PC-9 (cell line): Measurements from ENCODE around the gene FBXO44. TPM values are rescaled to one million over a fixed set of nuclear protein-coding genes. Genes with fewer than 3 reads are reported as not detected.

Experiments
- BruUV-seq: library from RNA; stranded (reverse); fragments of 400-500 nt; replicated peaks from 2 replicates; lab custom pipeline; 2021; lab: Mats Ljungman, UMichigan
- CTCF ChIA-PET: fragments of 300-600 bp; sonication (Branson Sonifier 250); formaldehyde crosslinking; loops from one replicate; lab custom pipeline; 2022; ENCODE audit warnings: antibody characterized with exemption; lab: Charles Lee
- POLR2A ChIA-PET: fragments of 300-600 bp; sonication (Branson Sonifier 250); formaldehyde crosslinking; loops from one replicate; lab custom pipeline; 2022; ENCODE audit warnings: antibody characterized with exemption; ENCODE audit not compliant: unreplicated experiment; lab: Charles Lee
- DNase-seq, 2 experiments: peaks; one replicate each; pipeline versions ENCODE4 v3.0.0 to v3.0.0-alpha.2; 2015 to 2022; ENCODE audit warnings: mixed read lengths in 1 of 2
- H2AFZ ChIP-seq: fragments of 200-600 bp; sonication (generic); 2 replicates; pipeline ENCODE4 v1.8.1; 2017; ENCODE audit warnings: antibody characterized with exemption
- H3F3A ChIP-seq: fragments of 200-600 bp; sonication (generic); 2 replicates; pipeline ENCODE4 v1.8.1; 2017; ENCODE audit warnings: antibody characterized with exemption, mild to moderate bottlenecking, low read depth; ENCODE audit not compliant: insufficient read depth
- H3K27ac ChIP-seq: fragments of 200-600 bp; sonication (generic); 2 replicates; pipeline ENCODE4 v1.6.1; 2016; ENCODE audit warnings: mixed run types
- H3K27me3 ChIP-seq: fragments of 200-600 bp; sonication (generic); 2 replicates; pipeline ENCODE4 v1.6.1; 2016; ENCODE audit warnings: low read depth, mixed run types; ENCODE audit not compliant: insufficient read depth
- H3K36me3 ChIP-seq: fragments of 200-600 bp; sonication (generic); 2 replicates; pipeline ENCODE4 v1.6.1; 2016; ENCODE audit warnings: low read depth, mixed run types
- H3K4me1 ChIP-seq: fragments of 200-600 bp; sonication (generic); replicated peaks from 2 replicates; pipeline ENCODE4 v1.6.1; 2016; ENCODE audit warnings: mixed run types; ENCODE audit not compliant: insufficient read depth
- H3K4me2 ChIP-seq: fragments of 200-600 bp; sonication (generic); 2 replicates; pipeline ENCODE4 v1.6.1; 2017; ENCODE audit warnings: mixed run types
- H3K4me3 ChIP-seq: fragments of 200-600 bp; sonication (generic); 2 replicates; pipeline ENCODE4 v1.6.1; 2016; ENCODE audit warnings: mixed run types
- H3K79me2 ChIP-seq: fragments of 200-600 bp; sonication (generic); 2 replicates; pipeline ENCODE4 v1.6.1; 2017; ENCODE audit warnings: low read depth, mixed run types
- H3K9me2 ChIP-seq: fragments of 200-600 bp; sonication (generic); 2 replicates; pipeline ENCODE4 v1.8.1; 2017; ENCODE audit warnings: mild to moderate bottlenecking; ENCODE audit not compliant: insufficient read depth
- H3K9me3 ChIP-seq: fragments of 200-600 bp; sonication (generic); 2 replicates; pipeline ENCODE4 v1.8.1; 2016; ENCODE audit warnings: low read depth; ENCODE audit not compliant: insufficient read depth
- H4K20me1 ChIP-seq: fragments of 200-600 bp; sonication (generic); 2 replicates; pipeline ENCODE4 v1.8.1; 2017; ENCODE audit not compliant: insufficient read depth
- EZH2 ChIP-seq: fragments of 200-600 bp; sonication (generic); IDR thresholded peaks from 2 replicates; pipeline ENCODE4 v1.8.0; 2017; ENCODE audit warnings: antibody characterized with exemption, low read depth
- intact Hi-C: fragments of 100-400 bp; cut with micrococcal nuclease; formaldehyde crosslinking; loops from one replicate; pipeline ENCODE4 v1.10.0; 2022; ENCODE audit not compliant: unreplicated experiment
- total RNA-seq: library from RNA; stranded (reverse); gene quantifications from 2 replicates; pipeline ENCODE4 v1.2.3, GENCODE V29; 2021
- TF ChIP-seq, protein P1 (sequence below): fragments of 200-600 bp; sonication (generic); conservative IDR thresholded peaks from 2 replicates; pipeline ENCODE4 v1.6.1; 2017; ENCODE audit warnings: mixed run types, antibody characterized with exemption, mild to moderate bottlenecking, moderate library complexity

Gene FBXO44
- total RNA-seq, 1 experiment from 2014 or later, result 31.9 TPM

DNA sequence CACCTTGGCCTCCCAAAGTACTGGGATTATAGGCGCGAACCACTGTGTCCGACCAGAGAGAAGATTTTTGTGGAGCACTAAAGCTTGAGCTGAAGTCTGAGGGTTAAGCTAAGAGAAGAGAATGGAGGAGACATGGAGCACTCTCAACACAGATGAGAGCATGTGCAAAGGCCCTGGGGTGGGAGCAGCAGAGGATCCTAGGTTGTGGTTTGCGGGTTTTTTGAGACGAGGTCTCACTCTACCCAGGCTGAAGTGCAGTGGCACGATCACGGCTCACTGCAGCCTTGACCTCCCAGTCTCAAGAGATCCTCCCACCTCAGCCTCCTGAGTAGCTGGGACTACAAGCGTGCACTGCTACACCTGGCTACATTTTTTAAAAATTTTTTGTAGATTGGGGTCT lies 31.0 kb upstream of the FBXO44 start:
- H3K9me3 ChIP-seq, result no peaks in the 10 kb centered on the region
- H4K20me1 ChIP-seq, result no peaks in the 10 kb centered on the region
- no TSS peak for BruUV-seq
- intact Hi-C loops, result no loop called here
- no peaks in the 10 kb centered on the region for H3F3A ChIP-seq
- no peak for DNase-seq
- no peak overlapping the region for H3K4me3 ChIP-seq
- TF ChIP-seq EZH2, result no peak
- TF ChIP-seq, protein P1, sequence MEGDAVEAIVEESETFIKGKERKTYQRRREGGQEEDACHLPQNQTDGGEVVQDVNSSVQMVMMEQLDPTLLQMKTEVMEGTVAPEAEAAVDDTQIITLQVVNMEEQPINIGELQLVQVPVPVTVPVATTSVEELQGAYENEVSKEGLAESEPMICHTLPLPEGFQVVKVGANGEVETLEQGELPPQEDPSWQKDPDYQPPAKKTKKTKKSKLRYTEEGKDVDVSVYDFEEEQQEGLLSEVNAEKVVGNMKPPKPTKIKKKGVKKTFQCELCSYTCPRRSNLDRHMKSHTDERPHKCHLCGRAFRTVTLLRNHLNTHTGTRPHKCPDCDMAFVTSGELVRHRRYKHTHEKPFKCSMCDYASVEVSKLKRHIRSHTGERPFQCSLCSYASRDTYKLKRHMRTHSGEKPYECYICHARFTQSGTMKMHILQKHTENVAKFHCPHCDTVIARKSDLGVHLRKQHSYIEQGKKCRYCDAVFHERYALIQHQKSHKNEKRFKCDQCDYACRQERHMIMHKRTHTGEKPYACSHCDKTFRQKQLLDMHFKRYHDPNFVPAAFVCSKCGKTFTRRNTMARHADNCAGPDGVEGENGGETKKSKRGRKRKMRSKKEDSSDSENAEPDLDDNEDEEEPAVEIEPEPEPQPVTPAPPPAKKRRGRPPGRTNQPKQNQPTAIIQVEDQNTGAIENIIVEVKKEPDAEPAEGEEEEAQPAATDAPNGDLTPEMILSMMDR, result no peak
- no peaks in the 10 kb centered on the region for H3K9me2 ChIP-seq
- no peak overlapping the region for H2AFZ ChIP-seq
- no peak overlapping the region for H3K27ac ChIP-seq
- no peaks in the 10 kb centered on the region for H3K36me3 ChIP-seq
- peaks cover 88% of the 10 kb centered on the region for H3K27me3 ChIP-seq
- no peak overlapping the region for H3K4me2 ChIP-seq
- POLR2A ChIA-PET, result no interaction called here
- CTCF ChIA-PET, result no interaction called here
- no peaks in the 10 kb centered on the region for H3K4me1 ChIP-seq
- H3K79me2 ChIP-seq, result no peaks in the 10 kb centered on the region

DNA sequence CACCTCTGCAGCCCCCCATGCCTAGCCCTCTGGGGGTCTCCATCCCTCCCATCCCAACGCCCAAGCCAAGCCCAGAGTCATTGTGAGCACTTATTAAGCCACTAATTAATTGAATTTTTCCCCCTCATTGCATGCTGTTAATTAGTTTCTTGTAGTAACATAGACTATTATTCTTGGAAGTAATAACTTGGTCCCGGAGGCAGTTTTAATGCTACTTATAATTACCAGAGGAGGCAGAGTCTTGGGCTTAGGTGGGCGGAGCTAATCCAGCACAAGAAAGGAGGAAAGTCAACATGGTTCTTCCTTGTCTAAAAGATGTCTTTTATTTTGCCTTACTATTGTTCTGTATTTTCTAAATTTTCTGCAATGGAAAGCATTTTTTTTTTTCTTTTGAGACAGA lies 28.1 kb upstream of the FBXO44 start:
- no peaks in the 10 kb centered on the region for H3F3A ChIP-seq
- DNase-seq, result no peak
- CTCF ChIA-PET, result interaction anchor here (0.6 kb wide), 1 partner anchor 233 kb away, joined by 5 read pairs; no protein-coding TSS in a partner anchor
- no peaks in the 10 kb centered on the region for H3K9me3 ChIP-seq
- H3K9me2 ChIP-seq, result no peaks in the 10 kb centered on the region
- H3K4me3 ChIP-seq, result no peak overlapping the region
- intact Hi-C loops, result no loop called here
- H3K27me3 ChIP-seq, result peaks cover 86% of the 10 kb centered on the region
- H3K4me2 ChIP-seq, result no peak overlapping the region
- H2AFZ ChIP-seq, result no peak overlapping the region
- no peaks in the 10 kb centered on the region for H3K79me2 ChIP-seq
- TF ChIP-seq, protein P1, result no peak
- no TSS peak for BruUV-seq
- POLR2A ChIA-PET, result no interaction called here
- no peaks in the 10 kb centered on the region for H3K36me3 ChIP-seq
- no peak overlapping the region for H3K27ac ChIP-seq
- H3K4me1 ChIP-seq, result no peaks in the 10 kb centered on the region
- H4K20me1 ChIP-seq, result no peaks in the 10 kb centered on the region

DNA sequence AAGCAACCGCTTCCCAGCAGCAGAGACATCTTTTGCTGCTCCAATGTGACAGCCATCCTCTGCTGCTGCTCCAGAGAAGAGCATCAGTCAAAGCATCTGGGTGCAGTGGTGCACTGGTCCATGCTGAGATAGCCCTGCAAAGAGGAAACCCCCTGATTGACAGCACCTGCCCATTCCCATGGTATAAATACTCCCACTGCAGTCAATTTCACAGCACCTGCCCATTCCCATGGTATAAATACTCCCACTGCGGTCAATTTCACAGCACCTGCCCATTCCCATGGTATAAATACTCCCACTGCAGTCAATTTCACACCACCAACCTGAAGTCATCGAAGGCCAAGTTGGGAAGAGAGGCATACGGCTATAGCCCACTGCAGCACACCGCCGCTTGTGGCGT lies 25.9 kb upstream of the FBXO44 start:
- intact Hi-C loops, result no loop called here
- POLR2A ChIA-PET, result no interaction called here
- TF ChIP-seq, protein P1, result no peak
- TF ChIP-seq EZH2, result no peak

More for the DNA sequence above, 25.9 kb upstream of the FBXO44 start:
- H3K4me1 ChIP-seq, result no peaks in the 10 kb centered on the region
- no TSS peak for BruUV-seq
- H3K9me2 ChIP-seq, result no peaks in the 10 kb centered on the region
- H3K4me2 ChIP-seq, result no peak overlapping the region
- H3K4me3 ChIP-seq, result no peak overlapping the region
- H2AFZ ChIP-seq, result no peak overlapping the region
- no peak overlapping the region for H3K27ac ChIP-seq
- H3F3A ChIP-seq, result no peaks in the 10 kb centered on the region
- H3K27me3 ChIP-seq, result peaks cover 67% of the 10 kb centered on the region
- CTCF ChIA-PET, result no interaction called here
- H3K79me2 ChIP-seq, result no peaks in the 10 kb centered on the region
- no peaks in the 10 kb centered on the region for H4K20me1 ChIP-seq
- no peaks in the 10 kb centered on the region for H3K36me3 ChIP-seq
- DNase-seq, result no peak
- no peaks in the 10 kb centered on the region for H3K9me3 ChIP-seq
